A549 (cell line): ENCODE measurements around the gene TLE1. TPM values are rescaled to one million over a fixed set of nuclear protein-coding genes. Genes with fewer than 3 reads are reported as not detected.

Experiments
- ATAC-seq, 2 experiments: fragments of 200-7000 bp in 1 of 2; fragments of >200 bp in 1 of 2; cut with Nextera tagmentation in 1 of 2; cut with Tn5 transposase in 1 of 2; 3 replicates each; pipeline versions ENCODE4 v1.8.0 to v1.9.1; 2018 to 2020; ENCODE audit warnings: mild to moderate bottlenecking in 1 of 2, moderate library complexity in 1 of 2
- CTCF ChIA-PET: fragments of 300-600 bp; sonication (Branson Sonifier 250); formaldehyde crosslinking; extraction: SDS; loops from one replicate; lab custom pipeline; 2021; ENCODE audit warnings: antibody characterized with exemption, inconsistent platforms; lab: Yijun Ruan, JAX
- POLR2A ChIA-PET: fragments of 350-600 bp; formaldehyde crosslinking; extraction: SDS; loops from one replicate; lab custom pipeline; 2021; ENCODE audit warnings: antibody characterized with exemption, inconsistent platforms; lab: Yijun Ruan, JAX
- DNase-seq, 2 experiments: peaks; one replicate each; pipeline versions ENCODE4 v3.0.0 to v3.0.0-alpha.2; 2011 to 2016; ENCODE audit warnings: low read depth in 1 of 2, low spot score in 1 of 2
- FAIRE-seq: peaks from 2 replicates; lab custom pipeline; 2011; peaks lifted over from hg19 to GRCh38; lab: Jason Lieb, UNC
- H3K27ac ChIP-seq, 2 experiments: fragments of >200 bp; sonication (Bioruptor Twin); formaldehyde crosslinking; 3 replicates each; pipeline ENCODE4 v1.5.1; 2016 to 2017
- H3K4me1 ChIP-seq: fragments of >200 bp; sonication (Bioruptor Twin); formaldehyde crosslinking; 3 replicates; pipeline ENCODE4 v1.6.1; 2016
- H3K4me2 ChIP-seq: fragments of >200 bp; sonication (Bioruptor Twin); formaldehyde crosslinking; 3 replicates; pipeline ENCODE4 v1.6.1; 2016
- H3K4me3 ChIP-seq: fragments of >200 bp; sonication (Bioruptor Twin); formaldehyde crosslinking; 3 replicates; pipeline ENCODE4 v1.5.1; 2016
- H3K9me3 ChIP-seq: fragments of >200 bp; sonication (Bioruptor Twin); formaldehyde crosslinking; 3 replicates; pipeline ENCODE4 v1.6.1; 2016
- CBX8 ChIP-seq: fragments of 200-600 bp; sonication (generic); IDR thresholded peaks from 2 replicates; pipeline ENCODE4 v1.6.1; 2016
- CHD2 ChIP-seq: fragments of 150-350 bp; IDR thresholded peaks from 2 replicates; pipeline ENCODE4 v1.6.1; 2014; ENCODE audit warnings: low read length; ENCODE audit not compliant: partially characterized antibody
- EHF ChIP-seq: fragments of 250-450 bp; sonication (Bioruptor Pico); IDR thresholded peaks from 2 replicates; pipeline ENCODE4 v1.5.0; 2020; ENCODE audit warnings: mild to moderate bottlenecking
- ELK1 ChIP-seq: fragments of 150-350 bp; IDR thresholded peaks from 2 replicates; pipeline ENCODE4 v1.6.1; 2014; ENCODE audit warnings: low read depth, mild to moderate bottlenecking, low read length
- EP300 ChIP-seq, 2 experiments: fragments of >200 bp; sonication (Bioruptor Twin); formaldehyde crosslinking; IDR thresholded peaks; 2 replicates in 1 of 2; 3 replicates in 1 of 2; pipeline ENCODE4 v1.6.1; 2016 to 2017
- FOSB ChIP-seq: fragments of 250-450 bp; sonication (Bioruptor Pico); IDR thresholded peaks from 2 replicates; pipeline ENCODE4 v1.5.0; 2020; ENCODE audit warnings: mild to moderate bottlenecking, moderate library complexity
- HDAC2 ChIP-seq: fragments of 200-600 bp; sonication (generic); IDR thresholded peaks from 2 replicates; pipeline ENCODE4 v1.6.1; 2016
- HOXA7 ChIP-seq: fragments of 250-450 bp; sonication (Bioruptor Pico); IDR thresholded peaks from 2 replicates; pipeline ENCODE4 v1.5.0; 2020; ENCODE audit warnings: mild to moderate bottlenecking, moderate library complexity
- KDM1A ChIP-seq: fragments of 200-600 bp; sonication (generic); IDR thresholded peaks from 2 replicates; pipeline ENCODE4 v1.6.1; 2016; ENCODE audit warnings: low read depth, mild to moderate bottlenecking
- MAFK ChIP-seq: fragments of 450-650 bp; IDR thresholded peaks from 2 replicates; pipeline ENCODE4 v1.6.1; 2014; ENCODE audit not compliant: partially characterized antibody
- MAX ChIP-seq: IDR thresholded peaks from 2 replicates; pipeline ENCODE4 v1.6.1; 2012
- MAZ ChIP-seq: fragments of 150-350 bp; IDR thresholded peaks from 2 replicates; pipeline ENCODE4 v1.6.1; 2014; ENCODE audit warnings: antibody characterized with exemption, low read depth, low read length, borderline replicate concordance
- NPAS2 ChIP-seq: fragments of 250-450 bp; sonication (Bioruptor Pico); IDR thresholded peaks from 2 replicates; pipeline ENCODE4 v1.8.0; 2022; ENCODE audit warnings: mild to moderate bottlenecking, moderate library complexity, borderline replicate concordance
- PBX3 ChIP-seq: IDR thresholded peaks from 2 replicates; pipeline ENCODE4 v1.6.1; 2012
- PHF8 ChIP-seq: fragments of 200-600 bp; sonication (generic); IDR thresholded peaks from 2 replicates; pipeline ENCODE4 v1.6.1; 2016; ENCODE audit warnings: low read depth, mild to moderate bottlenecking, antibody characterized with exemption, moderate library complexity, borderline replicate concordance
- ZC3H11A ChIP-seq: fragments of 450-650 bp; IDR thresholded peaks from 2 replicates; pipeline ENCODE4 v1.6.1; 2014; ENCODE audit warnings: antibody characterized with exemption, mild to moderate bottlenecking
- ZFP36 ChIP-seq: fragments of 450-650 bp; IDR thresholded peaks from 2 replicates; pipeline ENCODE4 v1.6.1; 2014; ENCODE audit warnings: borderline replicate concordance; ENCODE audit not compliant: partially characterized antibody
- WGBS: methylation state at CpG from one replicate; pipeline ENCODE4 v1.1.6; 2017; ENCODE audit errors: missing lambda C conversion rate; 5-methylcytosine and 5-hydroxymethylcytosine counted together
- polyA plus RNA-seq, 4 experiments: library from polyadenylated mRNA; depleted of rRNA in 3 of 4; stranded (reverse); fragments of >200 nt; fragmentation: RNase III in 1 of 4; extraction: RNeasy Plus Mini Kit Qiagen cat#74134 plus additional on column Dnase treatment in 1 of 4; gene quantifications; 2 replicates in 3 of 4; 3 replicates in 1 of 4; pipeline ENCODE4 v1.2.3, GENCODE V29; 2011 to 2017

The TLE1 gene
- polyA plus RNA-seq, 2 of the 4 experiments (the other 2 are of a cell fraction), result 45.8 to 117 TPM

GRCh38 chr9:81558091-81558830 is 131.1 kb downstream of the TLE1 start:
- ATAC-seq (peak in 1 of 2 experiments; percentile 5; a peak in 1 of 6 replicates), FAIRE-seq (no peak), DNase-seq (no peak)
- peak overlapping the region; percentile 27; the same call in 1 of the 3 replicates for H3K4me2 ChIP-seq
- peaks cover 55% of the 10 kb centered on the region for H3K4me1 ChIP-seq
- POLR2A ChIA-PET, result no interaction called here
- CTCF ChIA-PET, result no interaction called here
- no peaks in the 10 kb centered on the region for H3K9me3 ChIP-seq
- 45% methylated on average over 6 of the region's 6 CpGs for WGBS
- peak overlapping the region; percentile 77 to 83 for H3K27ac ChIP-seq
- no peak overlapping the region for H3K4me3 ChIP-seq
- no peak for TF ChIP-seq ZFP36
- peak in 1 of 2 experiments; percentile 21; a peak in 1 of 5 replicates for TF ChIP-seq EP300 (IDR thresholded peaks at IDR 0.05)
- TF ChIP-seq NPAS2 (CRISPR knock-in tag), result no peak
- no peak for TF ChIP-seq PHF8
- no peak for TF ChIP-seq ELK1
- TF ChIP-seq FOSB (CRISPR knock-in tag), result no peak
- TF ChIP-seq PBX3, result no peak
- no peak for TF ChIP-seq CHD2
- TF ChIP-seq HOXA7 (CRISPR knock-in tag), result no peak
- TF ChIP-seq CBX8, result no peak
- TF ChIP-seq ZC3H11A, result no peak
- peak; percentile 20; the same call in 1 of the 2 replicates for TF ChIP-seq MAX
- TF ChIP-seq HDAC2, result no peak

GRCh38 chr9:81557452-81558090 is 131.8 kb downstream of the TLE1 start:
- Histone ChIP-seq H3K4me2 (peak overlapping the region; percentile 27; the same call in 1 of the 3 replicates), H3K4me1 (peaks cover 52% of the 10 kb centered on the region), H3K27ac (peak overlapping the region; percentile 77 to 83), H3K4me3 (no peak overlapping the region), H3K9me3 (no peaks in the 10 kb centered on the region)
- ChIA-PET POLR2A (no interaction called here), CTCF (no interaction called here)
- FAIRE-seq (no peak), ATAC-seq (no peak), DNase-seq (no peak)
- 94% methylated on average over 2 of the region's 2 CpGs for WGBS
- TF ChIP-seq EHF (CRISPR knock-in tag), result no peak
- TF ChIP-seq CBX8, result no peak
- TF ChIP-seq MAZ, result no peak

GRCh38 chr9:81556923-81557322 is 132.4 kb downstream of the TLE1 start:
- ATAC-seq (no peak), DNase-seq (no peak), FAIRE-seq (no peak)
- no peak overlapping the region for H3K4me2 ChIP-seq
- ChIA-PET CTCF (no interaction called here), POLR2A (no interaction called here)
- 95% methylated on average over 2 of the region's 2 CpGs for WGBS
- no peaks in the 10 kb centered on the region for H3K9me3 ChIP-seq
- peaks cover 52% of the 10 kb centered on the region for H3K4me1 ChIP-seq
- no peak for TF ChIP-seq KDM1A
- TF ChIP-seq MAFK, result peak; percentile 63
- peak overlapping the region; percentile 77 to 83; a peak in 2 of 6 replicates for H3K27ac ChIP-seq
- H3K4me3 ChIP-seq, result no peak overlapping the region
